ENCODE measurements around the gene CMSS1.

CMSS1 gene

DNA sequence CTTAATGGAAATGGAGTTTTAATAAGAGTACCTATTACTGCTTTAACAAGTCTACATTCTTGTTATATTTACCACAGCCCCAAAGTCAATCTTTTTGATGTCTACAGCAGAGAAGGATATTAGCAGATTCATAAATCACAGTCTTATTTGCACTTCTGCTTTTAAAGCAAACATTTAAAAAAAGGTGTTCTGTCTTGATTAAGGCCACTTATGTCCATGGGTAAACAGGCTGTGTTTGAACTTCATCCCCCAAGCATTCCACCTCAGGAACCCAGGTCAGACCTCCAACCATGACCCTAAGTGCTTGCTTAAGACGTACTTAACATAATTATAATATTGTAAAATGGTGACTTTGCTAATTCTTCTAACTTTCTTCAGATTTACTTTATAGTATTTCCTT lies 113.4 kb downstream of the CMSS1 start:
- DNase-seq (ENCODE audit: extremely low spot score) = no peak
- TF ChIP-seq FOXA1 (IDR thresholded peaks at IDR 0.05) = no peak
- no peak for TF ChIP-seq TARDBP (IDR thresholded peaks at IDR 0.05)
- TF ChIP-seq PKNOX1 (IDR thresholded peaks at IDR 0.05) = no peak
- TF ChIP-seq L3MBTL2 (conservative IDR thresholded peaks at IDR 0.05) = no peak
- TF ChIP-seq SUZ12 (IDR thresholded peaks at IDR 0.05) = no peak
- no peak for TF ChIP-seq CTBP1 (IDR thresholded peaks at IDR 0.05; ENCODE audit: borderline replicate concordance)
- no peak for TF ChIP-seq ELF4 (IDR thresholded peaks at IDR 0.05)
- no peak for TF ChIP-seq FOXK2 (IDR thresholded peaks at IDR 0.05)
- TF ChIP-seq LEF1 (IDR thresholded peaks at IDR 0.05; ENCODE audit: borderline replicate concordance) = no peak
- TF ChIP-seq NFRKB (IDR thresholded peaks at IDR 0.05) = no peak
- TF ChIP-seq ARNT (IDR thresholded peaks at IDR 0.05) = no peak
- ChIA-PET CTCF (no interaction called here), POLR2A (no interaction called here)

GRCh38 chr3:99933971-99934750 lies 116.5 kb downstream of the CMSS1 start:
- ChIA-PET CTCF (no interaction called here), POLR2A (no interaction called here)

DNA sequence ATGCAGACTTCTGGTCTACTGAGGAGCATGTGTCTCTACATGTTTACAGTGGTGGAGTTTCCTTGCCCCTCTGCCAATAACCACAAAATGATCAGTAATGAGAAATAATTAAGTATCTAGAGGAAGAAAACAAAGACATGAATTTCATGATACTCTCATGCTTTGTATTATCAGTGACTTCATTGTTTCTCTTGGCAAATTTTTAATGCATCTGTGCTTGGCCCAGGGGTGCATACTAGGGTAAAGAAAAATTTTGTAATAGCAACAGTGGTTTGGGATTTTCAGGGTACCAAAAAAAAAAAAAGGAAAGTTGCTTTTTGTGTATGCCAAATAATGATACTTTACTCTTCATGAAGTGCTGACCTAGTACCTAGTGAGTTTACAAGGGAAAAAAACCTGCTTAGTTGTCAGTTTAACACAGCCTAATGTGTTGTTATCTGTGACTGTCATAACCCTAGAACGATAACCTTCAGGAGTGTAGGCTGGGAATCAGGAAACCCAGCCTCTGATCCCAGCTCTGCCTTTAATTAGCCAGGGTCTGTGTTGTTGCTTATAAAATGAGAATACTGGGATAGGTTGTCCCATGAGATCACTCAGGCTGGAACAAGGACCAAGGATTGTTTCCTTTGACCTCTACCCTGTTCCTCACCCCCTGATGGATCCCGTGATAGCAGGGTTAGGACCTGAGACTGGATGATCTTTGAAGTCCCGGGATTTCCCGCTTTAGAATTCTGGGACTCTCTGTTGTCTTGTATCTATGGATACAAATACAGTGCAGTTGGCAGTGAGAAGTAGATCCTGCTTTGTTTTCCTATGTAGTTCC lies 117.5 kb downstream of the CMSS1 start:
- CTCF ChIA-PET = no interaction called here
- DNase-seq (ENCODE audit: extremely low spot score) = no peak
- TF ChIP-seq L3MBTL2 (conservative IDR thresholded peaks at IDR 0.05) (no peak), FOXA1 (IDR thresholded peaks at IDR 0.05) (no peak), ZNF384 (IDR thresholded peaks at IDR 0.05) (no peak), ELF4 (IDR thresholded peaks at IDR 0.05) (no peak), CTBP1 (IDR thresholded peaks at IDR 0.05; ENCODE audit: borderline replicate concordance) (no peak), SP1 (IDR thresholded peaks at IDR 0.05) (no peak), TARDBP (IDR thresholded peaks at IDR 0.05) (no peak), FOXM1 (IDR thresholded peaks at IDR 0.05; ENCODE audit: borderline replicate concordance) (no peak), ARNT (IDR thresholded peaks at IDR 0.05) (no peak), LEF1 (IDR thresholded peaks at IDR 0.05; ENCODE audit: borderline replicate concordance) (no peak), HDGF (IDR thresholded peaks at IDR 0.05; ENCODE audit: borderline replicate concordance) (no peak), BHLHE40 (IDR thresholded peaks at IDR 0.05; ENCODE audit: borderline replicate concordance) (no peak)
- POLR2A ChIA-PET = no interaction called here

More at GRCh38 chr3:99933971-99934750, 116.5 kb downstream of the CMSS1 start:
- no peak for DNase-seq (ENCODE audit: extremely low spot score)
- TF ChIP-seq L3MBTL2 (conservative IDR thresholded peaks at IDR 0.05) (no peak), ZNF384 (IDR thresholded peaks at IDR 0.05) (no peak), BHLHE40 (IDR thresholded peaks at IDR 0.05; ENCODE audit: borderline replicate concordance) (no peak), HDGF (IDR thresholded peaks at IDR 0.05; ENCODE audit: borderline replicate concordance) (no peak), LEF1 (IDR thresholded peaks at IDR 0.05; ENCODE audit: borderline replicate concordance) (no peak), CTBP1 (IDR thresholded peaks at IDR 0.05; ENCODE audit: borderline replicate concordance) (no peak), ELF4 (IDR thresholded peaks at IDR 0.05) (no peak), FOXA1 (IDR thresholded peaks at IDR 0.05) (no peak), ARNT (IDR thresholded peaks at IDR 0.05) (no peak), SP1 (IDR thresholded peaks at IDR 0.05) (no peak), FOXK2 (IDR thresholded peaks at IDR 0.05) (no peak), PKNOX1 (IDR thresholded peaks at IDR 0.05) (no peak), NFRKB (IDR thresholded peaks at IDR 0.05) (no peak), FOXM1 (IDR thresholded peaks at IDR 0.05; ENCODE audit: borderline replicate concordance) (no peak)

DNA sequence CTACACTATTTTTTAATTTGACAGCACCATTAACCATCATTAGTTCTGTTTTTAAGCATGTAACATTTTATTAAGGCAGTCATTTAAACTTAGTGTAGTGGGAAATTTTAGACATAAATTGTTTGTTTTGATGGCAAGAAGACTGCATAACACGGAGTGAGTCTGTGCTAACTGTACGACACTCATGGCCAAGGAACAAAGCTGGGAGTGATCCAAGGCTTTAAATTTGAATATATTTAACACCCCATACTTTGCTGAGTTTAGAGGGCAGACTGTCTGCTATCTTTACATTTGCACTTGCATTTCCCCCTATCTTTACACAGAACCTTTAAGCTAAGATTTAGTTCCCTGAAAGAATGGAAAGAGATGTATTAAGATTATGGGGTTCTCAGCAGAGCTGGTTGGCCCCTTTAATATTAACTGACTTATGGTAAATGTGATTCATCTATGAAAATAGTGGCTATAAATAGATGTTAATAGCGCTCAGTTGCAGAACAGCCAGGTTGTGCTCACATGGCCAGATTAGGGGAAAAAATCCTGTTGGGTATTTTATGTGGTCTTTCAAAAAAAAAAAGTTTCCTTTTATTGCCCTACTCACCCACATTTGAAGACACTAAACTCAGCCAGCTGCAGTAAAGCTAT lies 120.7 kb downstream of the CMSS1 start:
- no peak for DNase-seq (ENCODE audit: extremely low spot score)
- ChIA-PET CTCF (no interaction called here), POLR2A (no interaction called here)
- TF ChIP-seq FOXA1 (IDR thresholded peaks at IDR 0.05) (no peak), PKNOX1 (IDR thresholded peaks at IDR 0.05) (no peak), FOXK2 (IDR thresholded peaks at IDR 0.05) (no peak), HDGF (IDR thresholded peaks at IDR 0.05; ENCODE audit: borderline replicate concordance) (no peak), ZNF384 (IDR thresholded peaks at IDR 0.05) (no peak)

DNA sequence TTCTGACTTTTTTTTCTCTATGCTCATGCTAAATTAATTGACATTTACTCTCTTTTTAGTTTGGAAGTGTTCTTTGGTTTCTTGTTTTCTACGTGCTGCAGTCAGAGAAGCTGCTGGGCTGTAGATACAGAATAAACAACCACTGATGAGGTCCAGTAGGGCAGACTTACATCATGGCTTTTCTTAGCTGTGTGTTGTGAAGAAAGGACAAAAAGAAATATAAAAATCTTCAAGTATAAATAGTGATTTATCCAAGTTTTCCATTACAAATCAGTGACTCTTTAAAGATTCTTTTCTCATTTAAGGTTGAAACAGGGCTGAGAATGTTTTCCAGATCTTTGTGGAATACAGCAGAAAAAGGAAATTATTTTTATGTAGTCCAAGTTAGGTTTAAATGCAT lies 122.2 kb downstream of the CMSS1 start:
- TF ChIP-seq CTBP1 (IDR thresholded peaks at IDR 0.05; ENCODE audit: borderline replicate concordance) (no peak), FOXA1 (IDR thresholded peaks at IDR 0.05) (no peak), L3MBTL2 (conservative IDR thresholded peaks at IDR 0.05) (no peak), SP1 (IDR thresholded peaks at IDR 0.05) (no peak), LEF1 (IDR thresholded peaks at IDR 0.05; ENCODE audit: borderline replicate concordance) (no peak), ARNT (IDR thresholded peaks at IDR 0.05) (no peak), PKNOX1 (IDR thresholded peaks at IDR 0.05) (no peak), ZNF384 (IDR thresholded peaks at IDR 0.05) (no peak), BHLHE40 (IDR thresholded peaks at IDR 0.05; ENCODE audit: borderline replicate concordance) (no peak), NFRKB (IDR thresholded peaks at IDR 0.05) (no peak), FOXM1 (IDR thresholded peaks at IDR 0.05; ENCODE audit: borderline replicate concordance) (no peak), ELF4 (IDR thresholded peaks at IDR 0.05) (no peak), SUZ12 (IDR thresholded peaks at IDR 0.05) (no peak), FOXK2 (IDR thresholded peaks at IDR 0.05) (no peak), HDGF (IDR thresholded peaks at IDR 0.05; ENCODE audit: borderline replicate concordance) (no peak), TARDBP (IDR thresholded peaks at IDR 0.05) (no peak)
- POLR2A ChIA-PET = no interaction called here
- DNase-seq (ENCODE audit: extremely low spot score) = no peak
- CTCF ChIA-PET = interaction anchor here (1.7 kb wide), 1 partner anchor 14 kb away, joined by 4 read pairs; no protein-coding TSS in a partner anchor
